H1 (cell line): ENCODE measurements around the gene CIC. TPM values are rescaled to one million over a fixed set of nuclear protein-coding genes. Genes with fewer than 3 reads are reported as not detected.

Experiments
- CTCF ChIA-PET: fragments of 300-600 bp; sonication (Branson Sonifier 250); formaldehyde crosslinking; loops from one replicate; lab custom pipeline; 2021; ENCODE audit not compliant: partially characterized antibody; lab: Charles Lee
- POLR2A ChIA-PET: fragments of 300-600 bp; sonication (Branson Sonifier 250); formaldehyde crosslinking; loops from one replicate; lab custom pipeline; 2021; ENCODE audit warnings: inconsistent platforms; ENCODE audit not compliant: partially characterized antibody; lab: Charles Lee
- DNase-seq, 2 experiments: peaks; one replicate each; pipeline versions ENCODE4 v3.0.0 to v3.0.0-alpha.2; 2010 to 2022; ENCODE audit warnings: low spot score in 2 of 2, low read depth in 1 of 2, mixed read lengths in 1 of 2
- FAIRE-seq: peaks from 2 replicates; lab custom pipeline; 2011; peaks lifted over from hg19 to GRCh38; lab: Jason Lieb, UNC
- H2AFZ ChIP-seq: 2 replicates; pipeline ENCODE4 v1.8.1; 2012; ENCODE audit warnings: low read length, inconsistent platforms
- H2AK5ac ChIP-seq: 2 replicates; pipeline ENCODE4 v1.6.1; 2013; ENCODE audit warnings: low read depth, low read length
- H2BK120ac ChIP-seq: replicated peaks from 2 replicates; pipeline ENCODE3; 2013; ENCODE audit warnings: low read depth, low read length, inconsistent platforms
- H2BK12ac ChIP-seq: 2 replicates; pipeline ENCODE4 v1.6.1; 2013; ENCODE audit warnings: low read depth, low read length
- H2BK15ac ChIP-seq: 2 replicates; pipeline ENCODE4 v1.6.1; 2013; ENCODE audit warnings: low read length
- H2BK20ac ChIP-seq: 2 replicates; pipeline ENCODE4 v1.6.1; 2013; ENCODE audit warnings: low read length
- H2BK5ac ChIP-seq: 2 replicates; pipeline ENCODE4 v1.6.1; 2013; ENCODE audit warnings: low read depth, low read length
- H3K14ac ChIP-seq: 2 replicates; pipeline ENCODE4 v1.6.1; 2013; ENCODE audit warnings: inconsistent platforms; ENCODE audit not compliant: insufficient read length
- H3K18ac ChIP-seq: 2 replicates; pipeline ENCODE4 v1.6.1; 2013; ENCODE audit warnings: low read length; ENCODE audit errors: extremely low read depth
- H3K23ac ChIP-seq: 2 replicates; pipeline ENCODE4 v1.6.1; 2013; ENCODE audit warnings: inconsistent platforms; ENCODE audit not compliant: insufficient read length
- H3K23me2 ChIP-seq: 2 replicates; pipeline ENCODE4 v1.6.1; 2013; ENCODE audit warnings: low read depth, low read length
- H3K27ac ChIP-seq: 2 replicates; pipeline ENCODE4 v1.6.1; 2011; ENCODE audit warnings: low read depth, low read length, inconsistent platforms
- H3K27me3 ChIP-seq, 4 experiments: replicated peaks in 1 of 4; 1 replicate in 1 of 4; 2 replicates in 3 of 4; pipeline versions ENCODE4 v1.6.1 to v1.8.1; 2011 to 2013; ENCODE audit warnings: low read length in 3 of 4, mild to moderate bottlenecking in 3 of 4, inconsistent platforms in 2 of 4, mixed read lengths in 2 of 4, moderate library complexity in 1 of 4; ENCODE audit not compliant: control insufficient read depth in 3 of 4, insufficient read depth in 3 of 4; ENCODE audit errors: extremely low read depth in 1 of 4
- H3K36me3 ChIP-seq, 4 experiments: 2 replicates each; pipeline versions ENCODE4 v1.6.1 to v1.8.1; 2011 to 2013; ENCODE audit warnings: mild to moderate bottlenecking in 4 of 4, low read length in 3 of 4, moderate library complexity in 2 of 4, control low read depth in 1 of 4, inconsistent platforms in 1 of 4; ENCODE audit not compliant: insufficient read depth in 4 of 4, control insufficient read depth in 2 of 4
- H3K4ac ChIP-seq: replicated peaks from 2 replicates; pipeline ENCODE3; 2013; ENCODE audit warnings: low read length, low read depth, mixed read lengths, inconsistent platforms; ENCODE audit not compliant: insufficient read length
- H3K4me1 ChIP-seq, 4 experiments: replicated peaks in 1 of 4; 1 replicate in 1 of 4; 2 replicates in 3 of 4; pipeline versions ENCODE4 v1.6.1 to v1.8.1; 2011 to 2013; ENCODE audit warnings: low read length in 3 of 4, inconsistent platforms in 2 of 4, mixed read lengths in 1 of 4; ENCODE audit not compliant: insufficient read depth in 4 of 4, control insufficient read depth in 3 of 4
- H3K4me2 ChIP-seq, 2 experiments: 2 replicates each; pipeline versions ENCODE4 v1.6.1 to v1.8.1; 2011 to 2013; ENCODE audit warnings: low read depth in 2 of 2, low read length in 2 of 2, control low read depth in 1 of 2, inconsistent platforms in 1 of 2, mild to moderate bottlenecking in 1 of 2; ENCODE audit not compliant: insufficient read depth in 1 of 2
- H3K4me3 ChIP-seq, 4 experiments: fragments of 200-600, 300-600 bp in 1 of 4; sonication (generic), shearing (Covaris generic), sonication (Bioruptor Twin) in 1 of 4; 2 replicates each; pipeline versions ENCODE4 v1.5.1 to v1.8.1; 2011 to 2016; ENCODE audit warnings: low read length in 4 of 4, low read depth in 3 of 4, control low read depth in 2 of 4, inconsistent platforms in 2 of 4, mild to moderate bottlenecking in 2 of 4, mixed read lengths in 1 of 4, moderate library complexity in 1 of 4; ENCODE audit not compliant: insufficient read depth in 2 of 4; ENCODE audit errors: extremely low read depth in 1 of 4
- H3K56ac ChIP-seq: replicated peaks from 2 replicates; pipeline ENCODE3; 2013; ENCODE audit warnings: low read depth, mild to moderate bottlenecking, mixed read lengths, low read length, inconsistent platforms; ENCODE audit not compliant: insufficient read length
- H3K79me1 ChIP-seq: 2 replicates; pipeline ENCODE4 v1.6.1; 2013; ENCODE audit warnings: low read depth, low read length, control low read depth
- H3K79me2 ChIP-seq, 2 experiments: 2 replicates each; pipeline versions ENCODE4 v1.6.1 to v1.8.1; 2012 to 2013; ENCODE audit warnings: low read length in 2 of 2, mild to moderate bottlenecking in 2 of 2, inconsistent platforms in 1 of 2; ENCODE audit not compliant: insufficient read depth in 2 of 2, control insufficient read depth in 1 of 2
- H3K9ac ChIP-seq, 4 experiments: replicated peaks in 1 of 4; 1 replicate in 1 of 4; 2 replicates in 3 of 4; pipeline versions ENCODE4 v1.6.1 to v1.8.1; 2011 to 2013; ENCODE audit warnings: low read depth in 3 of 4, low read length in 3 of 4, control low read depth in 2 of 4, mild to moderate bottlenecking in 2 of 4, moderate library complexity in 2 of 4, inconsistent platforms in 1 of 4; ENCODE audit errors: extremely low read depth in 1 of 4
- H3K9me3 ChIP-seq, 2 experiments: 2 replicates each; pipeline versions ENCODE4 v1.6.1 to v1.8.1; 2012 to 2013; ENCODE audit warnings: mild to moderate bottlenecking in 2 of 2, moderate library complexity in 2 of 2, control low read depth in 1 of 2, inconsistent platforms in 1 of 2, low read depth in 1 of 2, low read length in 1 of 2, mixed read lengths in 1 of 2; ENCODE audit not compliant: insufficient read depth in 2 of 2
- H4K20me1 ChIP-seq, 2 experiments: replicated peaks in 1 of 2; 2 replicates each; pipeline versions ENCODE3 to v1.8.1; 2011 to 2013; ENCODE audit warnings: inconsistent platforms in 2 of 2, low read length in 2 of 2, mild to moderate bottlenecking in 1 of 2; ENCODE audit not compliant: insufficient read depth in 2 of 2, control insufficient read depth in 1 of 2
- H4K5ac ChIP-seq: 2 replicates; pipeline ENCODE4 v1.6.1; 2013; ENCODE audit warnings: low read length, low read depth, mixed read lengths, inconsistent platforms; ENCODE audit not compliant: insufficient read length
- H4K8ac ChIP-seq: 2 replicates; pipeline ENCODE4 v1.8.0; 2013; ENCODE audit warnings: mild to moderate bottlenecking, moderate library complexity, low read length, inconsistent platforms; ENCODE audit not compliant: insufficient read depth; ENCODE audit errors: extremely low read depth
- H4K91ac ChIP-seq: replicated peaks from 2 replicates; pipeline ENCODE3; 2013; ENCODE audit warnings: low read length, mixed read lengths, inconsistent platforms; ENCODE audit not compliant: insufficient read length
- BRCA1 ChIP-seq: IDR thresholded peaks from 2 replicates; pipeline ENCODE4 v1.6.1; 2012; ENCODE audit warnings: low read depth, low read length, improper control_type of control experiment
- CHD1 ChIP-seq: IDR thresholded peaks from 2 replicates; pipeline ENCODE4 v1.6.1; 2012; ENCODE audit warnings: low read depth, low read length, improper control_type of control experiment
- YY1 ChIP-seq: IDR thresholded peaks from 2 replicates; pipeline ENCODE4 v1.6.1; 2011; ENCODE audit warnings: low read depth, mild to moderate bottlenecking, low read length
- WGBS, 2 experiments: shearing (Covaris generic) in 1 of 2; methylation state at CpG; one replicate each; pipeline versions ENCODE4 v1.1.6 to v1.1.7; 2013 to 2015; ENCODE audit warnings: low lambda C conversion rate in 2 of 2, mixed read lengths in 2 of 2, inconsistent platforms in 1 of 2, low coverage in 1 of 2, missing lambda C conversion rate in 1 of 2; ENCODE audit not compliant: insufficient replicate concordance in 2 of 2, insufficient coverage in 1 of 2, insufficient read length in 1 of 2; ENCODE audit errors: extremely low coverage in 1 of 2, missing lambda C conversion rate in 1 of 2; 5-methylcytosine and 5-hydroxymethylcytosine counted together
- polyA plus RNA-seq, 7 experiments: library from polyadenylated mRNA; depleted of rRNA in 3 of 7; stranded (reverse) in 5 of 7; unstranded in 2 of 7; fragments of >200 nt in 5 of 7; fragments of 200-250 nt in 2 of 7; gene quantifications; 1 replicate in 5 of 7; 2 replicates in 1 of 7; 4 replicates in 1 of 7; pipeline versions ENCODE4 v1.2.1 to v1.2.3, GENCODE V29; 2011 to 2013; ENCODE audit warnings: missing spikeins in 2 of 7, mixed read lengths in 2 of 7
- total RNA-seq: library from RNA; stranded (reverse); fragmentation: NEBNext Ultra II Directional; extraction: Animal tissue kit (Norgen Biotek cat#: 25700); gene quantifications from 2 replicates; pipeline ENCODE4 v1.2.1, GENCODE V29; 2021

The CIC gene
- total and polyA plus RNA-seq, 2 of the 8 experiments (the other 6 are each of a cell fraction or from before 2014, with no cell fraction given) = 13.2 to 43.6 TPM

- no peak overlapping the region for H3K9ac ChIP-seq
- H3K79me2 ChIP-seq = peaks cover 0 to 16% of the 10 kb centered on the region in 2 experiments; a peak in 1 of 4 replicates
- no peak overlapping the region for H3K4ac ChIP-seq
- peaks cover 0 to 15% (median 8%) of the 10 kb centered on the region in 4 experiments; a peak in 5 of 7 replicates for H3K27me3 ChIP-seq
- H4K5ac ChIP-seq = no peak overlapping the region
- peak overlapping the region; percentile 30 for H4K91ac ChIP-seq
- peaks cover 0 to 2% of the 10 kb centered on the region in 2 experiments for H4K20me1 ChIP-seq
- no peaks in the 10 kb centered on the region for H3K36me3 ChIP-seq
- H2BK12ac ChIP-seq = peak overlapping the region; percentile 18; the same call in 1 of the 2 replicates
- H3K18ac ChIP-seq = no peak overlapping the region; the same call in 1 of the 2 replicates
- no peak overlapping the region for H2BK5ac ChIP-seq
- ChIA-PET CTCF (interaction anchor here (1.1 to 2.3 kb wide), 9 partner anchors 11 to 215 kb away, joined by 3 to 9 read pairs (median 4); partner anchors contain the start of gene POU2F2), POLR2A (interaction anchor here (0.7 to 2.3 kb wide), 10 partner anchors 9 to 100 kb away, joined by 3 to 9 read pairs (median 4); partner anchors contain the start of genes PAFAH1B3 and PRR19)
- peaks cover 13% of the 10 kb centered on the region; the same call in 1 of the 2 replicates for H3K23me2 ChIP-seq
- H2BK15ac ChIP-seq = no peak overlapping the region
- peak overlapping the region; percentile 67 to 80 for H3K4me2 ChIP-seq
- FAIRE-seq (peak; percentile 50), DNase-seq (peak; percentile 46 to 82)
- no peak overlapping the region for H2BK20ac ChIP-seq
- H2BK120ac ChIP-seq = no peak overlapping the region
- H3K4me1 ChIP-seq = peaks cover 0 to 4% (median 1%) of the 10 kb centered on the region in 4 experiments; a peak in 2 of 7 replicates
- H3K56ac ChIP-seq = no peak overlapping the region
- WGBS, 2 experiments = 13% methylated on average over 15 of the region's 29 CpGs; no CpG with 5 or more reads in 1 of the 2 experiments
- no peak overlapping the region for H3K23ac ChIP-seq
- peak overlapping the region; percentile 51; the same call in 1 of the 2 replicates for H2AFZ ChIP-seq
- H3K14ac ChIP-seq = no peak overlapping the region
- no peaks in the 10 kb centered on the region for H3K9me3 ChIP-seq
- peak overlapping the region in 3 of 4 experiments; percentile 25 to 64 (median 45); a peak in 6 of 8 replicates for H3K4me3 ChIP-seq
- no peak overlapping the region for H4K8ac ChIP-seq
- H2AK5ac ChIP-seq = no peak overlapping the region
- H3K27ac ChIP-seq = no peak overlapping the region
- H3K79me1 ChIP-seq = peaks cover 6% of the 10 kb centered on the region; the same call in 1 of the 2 replicates
- TF ChIP-seq YY1 = no peak
- no peak for TF ChIP-seq CHD1
- no peak for TF ChIP-seq BRCA1
Measured at GRCh38 chr19:42323473-42323851, 54.4 kb downstream of the CIC start.
